ENCODE measurements around the gene ZNF358.

ZNF358 gene

DNA sequence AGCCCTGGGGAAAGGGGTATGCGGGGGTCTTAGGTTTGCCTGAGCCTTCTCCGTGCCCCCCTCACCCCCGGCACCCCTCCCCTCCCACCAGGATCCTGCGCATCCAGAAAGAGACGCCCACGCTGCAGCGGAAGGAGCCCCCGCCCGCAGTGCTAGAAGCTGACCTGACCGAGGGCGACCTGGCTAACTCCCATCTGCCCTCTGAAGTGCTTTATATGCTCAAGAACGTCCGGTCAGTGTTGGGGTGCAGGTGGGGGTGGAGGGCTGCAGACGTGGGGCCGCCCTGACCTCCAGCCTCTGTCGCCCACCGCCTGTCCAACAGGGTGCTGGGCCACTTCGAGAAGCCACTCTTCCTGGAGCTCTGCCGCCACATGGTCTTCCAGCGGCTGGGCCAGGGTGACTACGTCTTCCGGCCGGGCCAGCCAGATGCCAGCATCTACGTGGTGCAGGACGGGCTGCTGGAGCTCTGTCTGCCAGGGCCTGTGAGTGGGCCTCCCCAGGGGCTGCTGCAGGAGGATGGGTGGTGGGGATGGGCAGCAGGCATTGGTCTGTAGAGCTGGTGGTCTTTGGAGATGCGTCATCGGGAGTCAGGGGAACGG lies 24.0 kb downstream of the ZNF358 start:
- no peaks in the 10 kb centered on the region for H3K79me2 ChIP-seq (ENCODE audit: insufficient read depth, low read depth)
- peaks cover 4% of the 10 kb centered on the region for H3K4me1 ChIP-seq (ENCODE audit: low read depth, poor library complexity, severe bottlenecking)
- no peak overlapping the region for H3K4me2 ChIP-seq
- TF ChIP-seq, protein P1, sequence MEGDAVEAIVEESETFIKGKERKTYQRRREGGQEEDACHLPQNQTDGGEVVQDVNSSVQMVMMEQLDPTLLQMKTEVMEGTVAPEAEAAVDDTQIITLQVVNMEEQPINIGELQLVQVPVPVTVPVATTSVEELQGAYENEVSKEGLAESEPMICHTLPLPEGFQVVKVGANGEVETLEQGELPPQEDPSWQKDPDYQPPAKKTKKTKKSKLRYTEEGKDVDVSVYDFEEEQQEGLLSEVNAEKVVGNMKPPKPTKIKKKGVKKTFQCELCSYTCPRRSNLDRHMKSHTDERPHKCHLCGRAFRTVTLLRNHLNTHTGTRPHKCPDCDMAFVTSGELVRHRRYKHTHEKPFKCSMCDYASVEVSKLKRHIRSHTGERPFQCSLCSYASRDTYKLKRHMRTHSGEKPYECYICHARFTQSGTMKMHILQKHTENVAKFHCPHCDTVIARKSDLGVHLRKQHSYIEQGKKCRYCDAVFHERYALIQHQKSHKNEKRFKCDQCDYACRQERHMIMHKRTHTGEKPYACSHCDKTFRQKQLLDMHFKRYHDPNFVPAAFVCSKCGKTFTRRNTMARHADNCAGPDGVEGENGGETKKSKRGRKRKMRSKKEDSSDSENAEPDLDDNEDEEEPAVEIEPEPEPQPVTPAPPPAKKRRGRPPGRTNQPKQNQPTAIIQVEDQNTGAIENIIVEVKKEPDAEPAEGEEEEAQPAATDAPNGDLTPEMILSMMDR (conservative IDR thresholded peaks at IDR 0.05; ENCODE audit: low read depth, low read length) = no peak
- H2AFZ ChIP-seq (ENCODE audit: low read depth) = no peak overlapping the region
- H3K27ac ChIP-seq = no peak overlapping the region
- no peaks in the 10 kb centered on the region for H4K20me1 ChIP-seq (ENCODE audit: insufficient read depth)
- no peak overlapping the region for H3K4me3 ChIP-seq (IDR thresholded peaks at IDR 0.05; ENCODE audit: insufficient read depth, low read depth, low read length)
- H3K36me3 ChIP-seq (ENCODE audit: insufficient read depth) = no peaks in the 10 kb centered on the region
- no peaks in the 10 kb centered on the region for H3K27me3 ChIP-seq (ENCODE audit: insufficient read depth, low read depth)
- H3K9ac ChIP-seq = no peak overlapping the region

GRCh38 chr19:7540761-7541474 lies 25.0 kb downstream of the ZNF358 start:
- no peak overlapping the region for H3K4me2 ChIP-seq
- H3K4me1 ChIP-seq (ENCODE audit: low read depth, poor library complexity, severe bottlenecking) = peaks cover 4% of the 10 kb centered on the region
- no peak overlapping the region for H3K4me3 ChIP-seq (IDR thresholded peaks at IDR 0.05; ENCODE audit: insufficient read depth, low read depth, low read length)
- H3K27ac ChIP-seq = no peak overlapping the region
- no peaks in the 10 kb centered on the region for H3K27me3 ChIP-seq (ENCODE audit: insufficient read depth, low read depth)
- H3K9ac ChIP-seq = no peak overlapping the region
- no peak overlapping the region for H2AFZ ChIP-seq (ENCODE audit: low read depth)
- TF ChIP-seq, protein P1 (conservative IDR thresholded peaks at IDR 0.05; ENCODE audit: low read depth, low read length) = no peak
- H3K79me2 ChIP-seq (ENCODE audit: insufficient read depth, low read depth) = no peaks in the 10 kb centered on the region
- no peaks in the 10 kb centered on the region for H4K20me1 ChIP-seq (ENCODE audit: insufficient read depth)
- no peaks in the 10 kb centered on the region for H3K36me3 ChIP-seq (ENCODE audit: insufficient read depth)

- TF ChIP-seq, protein P1 (conservative IDR thresholded peaks at IDR 0.05; ENCODE audit: low read depth, low read length) = no peak
- Histone ChIP-seq H3K4me3 (IDR thresholded peaks at IDR 0.05; ENCODE audit: insufficient read depth, low read depth, low read length) (no peak overlapping the region), H3K79me2 (ENCODE audit: insufficient read depth, low read depth) (no peaks in the 10 kb centered on the region), H3K9ac (no peak overlapping the region), H3K4me1 (ENCODE audit: low read depth, poor library complexity, severe bottlenecking) (peaks cover under 1% of the 10 kb centered on the region), H3K27ac (no peak overlapping the region), H2AFZ (ENCODE audit: low read depth) (no peak overlapping the region), H3K36me3 (ENCODE audit: insufficient read depth) (no peaks in the 10 kb centered on the region), H3K4me2 (no peak overlapping the region), H3K27me3 (ENCODE audit: insufficient read depth, low read depth) (no peaks in the 10 kb centered on the region), H4K20me1 (ENCODE audit: insufficient read depth) (no peaks in the 10 kb centered on the region)
These were observed 25.5 kb downstream of the ZNF358 start for GRCh38 chr19:7541475-7541824.

GRCh38 chr19:7541828-7542443 lies 26.0 kb downstream of the ZNF358 start:
- Histone ChIP-seq H3K27ac (no peak overlapping the region), H3K9ac (no peak overlapping the region), H4K20me1 (ENCODE audit: insufficient read depth) (no peaks in the 10 kb centered on the region), H2AFZ (ENCODE audit: low read depth) (no peak overlapping the region), H3K36me3 (ENCODE audit: insufficient read depth) (no peaks in the 10 kb centered on the region), H3K4me2 (no peak overlapping the region), H3K4me1 (ENCODE audit: low read depth, poor library complexity, severe bottlenecking) (no peaks in the 10 kb centered on the region), H3K79me2 (ENCODE audit: insufficient read depth, low read depth) (no peaks in the 10 kb centered on the region), H3K27me3 (ENCODE audit: insufficient read depth, low read depth) (no peaks in the 10 kb centered on the region), H3K4me3 (IDR thresholded peaks at IDR 0.05; ENCODE audit: insufficient read depth, low read depth, low read length) (no peak overlapping the region)
- TF ChIP-seq, protein P1 (conservative IDR thresholded peaks at IDR 0.05; ENCODE audit: low read depth, low read length) = no peak

All from KMS-11 (cell line).